ENCODE measurements around the gene NTHL1.

- TF ChIP-seq CTCF (IDR thresholded peaks at IDR 0.05) (no peak), POLR2A (IDR thresholded peaks at IDR 0.05) (no peak)
These were observed 20.3 kb downstream of the NTHL1 start for GRCh38 chr16:2027024-2028010.
